B cell (primary cell): ENCODE results near the gene H3-3A. TPM values are rescaled to one million over a fixed set of nuclear protein-coding genes. Genes with fewer than 3 reads are reported as not detected.

Experiments used
- ATAC-seq: fragments of 200-7000 bp; cut with Tn5 transposase; one replicate; pipeline ENCODE4 v1.10.0; 2021; ENCODE audit warnings: low read depth, mild to moderate bottlenecking, moderate number of reproducible peaks, moderate library complexity
- CTCF ChIA-PET: fragments of 350-600 bp; sonication (Branson Sonifier 250); formaldehyde crosslinking; loops from one replicate; lab custom pipeline; 2021; ENCODE audit warnings: antibody characterized with exemption, inconsistent platforms; lab: Charles Lee
- POLR2A ChIA-PET: fragments of 350-600 bp; sonication (Branson Sonifier 250); formaldehyde crosslinking; loops from one replicate; lab custom pipeline; 2021; ENCODE audit warnings: antibody characterized with exemption; lab: Charles Lee
- DNase-seq: peaks from one replicate; pipeline ENCODE4 v3.0.0; 2013
- H2AFZ ChIP-seq: 2 replicates; pipeline ENCODE4 v1.6.1; 2012; ENCODE audit warnings: mild to moderate bottlenecking, low read depth, low read length; ENCODE audit not compliant: insufficient read depth, poor library complexity, severe bottlenecking
- H3K27ac ChIP-seq, 2 donors: 1 replicate in 1 of 2; 2 replicates in 1 of 2; pipeline ENCODE4 v1.5.1; 2012 to 2013; ENCODE audit warnings: low read length in 2 of 2, mild to moderate bottlenecking in 2 of 2, moderate library complexity in 1 of 2
- H3K27me3 ChIP-seq, 4 experiments: fragments of 200-600 bp in 1 of 4; sonication (generic) in 1 of 4; replicated peaks in 1 of 4; 1 replicate in 2 of 4; 2 replicates in 2 of 4; pipeline versions ENCODE4 v1.6.1 to v1.7.0; 2013 to 2016; ENCODE audit warnings: low read length in 3 of 4, mild to moderate bottlenecking in 2 of 4, mixed read lengths in 1 of 4, moderate library complexity in 1 of 4; ENCODE audit not compliant: insufficient read depth in 4 of 4, control insufficient read depth in 3 of 4; ENCODE audit errors: control extremely low read depth in 1 of 4
- H3K36me3 ChIP-seq, 2 experiments: replicated peaks in 1 of 2; 1 replicate in 1 of 2; 2 replicates in 1 of 2; pipeline versions ENCODE4 v1.6.1 to v1.7.1; 2013; ENCODE audit warnings: low read length in 1 of 2; ENCODE audit not compliant: insufficient read depth in 2 of 2, control insufficient read depth in 1 of 2; ENCODE audit errors: control extremely low read depth in 1 of 2, extremely low read depth in 1 of 2
- H3K4me1 ChIP-seq, 2 donors: fragments of 200-600 bp in 1 of 2; sonication (generic) in 1 of 2; 1 replicate in 1 of 2; 2 replicates in 1 of 2; pipeline versions ENCODE4 v1.5.1 to v1.6.1; 2013 to 2017; ENCODE audit warnings: low read length in 2 of 2; ENCODE audit not compliant: control insufficient read depth in 2 of 2, insufficient read depth in 2 of 2
- H3K4me2 ChIP-seq: replicated peaks from 2 replicates; pipeline ENCODE3; 2012; ENCODE audit warnings: mild to moderate bottlenecking, low read depth, low read length; ENCODE audit not compliant: poor library complexity, severe bottlenecking
- H3K4me3 ChIP-seq, 5 experiments: fragments of 200-600 bp in 1 of 5; sonication (generic) in 1 of 5; 1 replicate in 3 of 5; 2 replicates in 2 of 5; pipeline versions ENCODE4 v1.5.1 to v1.7.0; 2011 to 2016; ENCODE audit warnings: low read length in 4 of 5, mild to moderate bottlenecking in 4 of 5, low read depth in 2 of 5, control low read depth in 1 of 5, moderate library complexity in 1 of 5; ENCODE audit not compliant: insufficient read depth in 1 of 5; ENCODE audit errors: control extremely low read depth in 1 of 5, extremely low read depth in 1 of 5
- H3K79me2 ChIP-seq: fragments of 200-600 bp; sonication (generic); one replicate; pipeline ENCODE4 v1.6.0; 2016; ENCODE audit warnings: low read length; ENCODE audit not compliant: control insufficient read depth, insufficient read depth
- H3K9ac ChIP-seq: fragments of 200-600 bp; sonication (generic); 2 replicates; pipeline ENCODE4 v1.6.1; 2017; ENCODE audit warnings: mild to moderate bottlenecking, low read length, moderate library complexity
- H3K9me3 ChIP-seq, 3 donors: one replicate each; pipeline versions ENCODE4 v1.6.1 to v1.7.1; 2013; ENCODE audit warnings: low read length in 2 of 3; ENCODE audit not compliant: control insufficient read depth in 2 of 3, insufficient read depth in 1 of 3; ENCODE audit errors: control extremely low read depth in 1 of 3
- H4K20me1 ChIP-seq: 2 replicates; pipeline ENCODE4 v1.6.0; 2012; ENCODE audit warnings: mild to moderate bottlenecking, low read length; ENCODE audit not compliant: insufficient read depth, control insufficient read depth, poor library complexity, severe bottlenecking
- H3K27ac Mint-ChIP-seq: one replicate; pipeline ENCODE4 v1.8.0; 2021; ENCODE audit warnings: mixed read lengths
- H3K27me3 Mint-ChIP-seq: one replicate; pipeline ENCODE4 v1.8.0; 2021; ENCODE audit warnings: mixed read lengths
- H3K4me1 Mint-ChIP-seq: one replicate; pipeline ENCODE4 v1.8.0; 2021; ENCODE audit warnings: mixed read lengths
- H3K4me3 Mint-ChIP-seq: one replicate; pipeline ENCODE4 v1.8.0; 2021; ENCODE audit warnings: mixed read lengths
- H3K9me3 Mint-ChIP-seq: one replicate; pipeline ENCODE4 v1.8.0; 2022; ENCODE audit warnings: mixed read lengths; ENCODE audit not compliant: insufficient read depth
- CTCF ChIP-seq: fragments of 200-600 bp; IDR thresholded peaks from one replicate; pipeline ENCODE4 v1.8.0; 2022; ENCODE audit warnings: antibody characterized with exemption, mild to moderate bottlenecking
- EZH2 ChIP-seq: IDR thresholded peaks from 2 replicates; pipeline ENCODE4 v1.6.1; 2012; ENCODE audit warnings: borderline replicate concordance, low read depth, mild to moderate bottlenecking, moderate library complexity, low read length; ENCODE audit not compliant: insufficient read depth, poor library complexity, severe bottlenecking
- WGBS: methylation state at CpG from one replicate; pipeline ENCODE4 v1.1.5; 2013; ENCODE audit warnings: missing lambda C conversion rate; ENCODE audit not compliant: insufficient coverage; 5-methylcytosine and 5-hydroxymethylcytosine counted together
- intact Hi-C: fragments of 100-400 bp; cut with micrococcal nuclease; formaldehyde crosslinking; loops from one replicate; pipeline ENCODE4 v1.10.0; 2022
- polyA plus RNA-seq: library from polyadenylated mRNA; depleted of rRNA; stranded (reverse); fragments of >200 nt; gene quantifications from 2 replicates; pipeline ENCODE4 v1.2.3, GENCODE V29; 2012
- total RNA-seq, 2 donors: library from RNA; stranded (reverse); fragments of 120-200 nt in 1 of 2; gene quantifications; 1 replicate in 1 of 2; 2 replicates in 1 of 2; pipeline versions ENCODE4 v1.2.3 to v1.2.4, GENCODE V29; 2013 to 2022

Gene H3-3A
- total and polyA plus RNA-seq, 2 donors (not counting 1 experiment from before 2014, with no cell fraction given): 349 to 561 TPM

- no peak overlapping the region for H3K4me3 Mint-ChIP-seq
- H2AFZ ChIP-seq: no peak overlapping the region
- H3K4me2 ChIP-seq: no peak overlapping the region
- H3K36me3 ChIP-seq: no peaks in the 10 kb centered on the region
- H3K9ac ChIP-seq: no peak overlapping the region
- no peaks in the 10 kb centered on the region for H4K20me1 ChIP-seq
- DNase-seq: no peak
- H3K27ac ChIP-seq: no peak overlapping the region
- H3K4me1 Mint-ChIP-seq: peaks cover 38% of the 10 kb centered on the region
- CTCF ChIA-PET: interaction anchor here (0.7 to 1.0 kb wide), 4 partner anchors 23 to 387 kb away, joined by 4 to 5 read pairs (median 5); no protein-coding TSS in a partner anchor
- H3K4me1 ChIP-seq: peaks cover 30 to 37% of the 10 kb centered on the region in 2 donors
- no peaks in the 10 kb centered on the region for H3K27me3 ChIP-seq
- POLR2A ChIA-PET: interaction anchor here (1.1 to 1.9 kb wide), 2 partner anchors 29 to 34 kb away, joined by 3 to 7 read pairs; partner anchors contain the start of genes H3-3A and SDE2
- H3K27ac Mint-ChIP-seq: peak overlapping the region; percentile 10
- WGBS: 75% methylated on average over 2 of the region's 4 CpGs
- no peak for ATAC-seq
- intact Hi-C loops: no loop called here
- no peaks in the 10 kb centered on the region for H3K9me3 Mint-ChIP-seq
- no peak overlapping the region for H3K4me3 ChIP-seq
- no peaks in the 10 kb centered on the region for H3K79me2 ChIP-seq
- no peaks in the 10 kb centered on the region for H3K27me3 Mint-ChIP-seq
- H3K9me3 ChIP-seq: no peaks in the 10 kb centered on the region
- no peak for TF ChIP-seq CTCF
- no peak for TF ChIP-seq EZH2
These were observed 28.9 kb upstream of the H3-3A start for GRCh38 chr1:226033582-226033981.

- peak overlapping the region; percentile 10 for H3K27ac Mint-ChIP-seq
- POLR2A ChIA-PET: interaction anchor here (1.1 to 1.9 kb wide), 2 partner anchors 29 to 34 kb away, joined by 3 to 7 read pairs; partner anchors contain the start of genes H3-3A and SDE2
- no peak for DNase-seq
These were observed 28.5 kb upstream of the H3-3A start for GRCh38 chr1:226033991-226034390.

More at GRCh38 chr1:226033991-226034390, 28.5 kb upstream of the H3-3A start:
- Histone ChIP-seq H3K36me3 (no peaks in the 10 kb centered on the region), H3K27me3 (no peaks in the 10 kb centered on the region), H3K9me3 (no peaks in the 10 kb centered on the region), H3K4me3 (peak overlapping the region in 1 of 5 experiments; percentile 23), H3K9ac (no peak overlapping the region), H3K4me1 (peaks cover 26 to 33% of the 10 kb centered on the region in 2 donors), H4K20me1 (no peaks in the 10 kb centered on the region), H3K27ac (no peak overlapping the region), H3K79me2 (no peaks in the 10 kb centered on the region), H2AFZ (no peak overlapping the region), H3K4me2 (no peak overlapping the region)
- intact Hi-C loops: no loop called here
- peaks cover 33% of the 10 kb centered on the region for H3K4me1 Mint-ChIP-seq
- ATAC-seq: no peak
- no peak overlapping the region for H3K4me3 Mint-ChIP-seq
- no peaks in the 10 kb centered on the region for H3K27me3 Mint-ChIP-seq
- no peaks in the 10 kb centered on the region for H3K9me3 Mint-ChIP-seq
- TF ChIP-seq CTCF (no peak), EZH2 (no peak)
- CTCF ChIA-PET: interaction anchor here (0.7 to 1.1 kb wide), 5 partner anchors 19 to 387 kb away, joined by 3 to 5 read pairs (median 5); no protein-coding TSS in a partner anchor
